ENCODE measurements around the gene POU6F2. TPM values are rescaled to one million over a fixed set of nuclear protein-coding genes. Genes with fewer than 3 reads are reported as not detected.

The POU6F2 gene
- total RNA-seq, 1 donor from 2014 or later: 1.1 TPM

DNA sequence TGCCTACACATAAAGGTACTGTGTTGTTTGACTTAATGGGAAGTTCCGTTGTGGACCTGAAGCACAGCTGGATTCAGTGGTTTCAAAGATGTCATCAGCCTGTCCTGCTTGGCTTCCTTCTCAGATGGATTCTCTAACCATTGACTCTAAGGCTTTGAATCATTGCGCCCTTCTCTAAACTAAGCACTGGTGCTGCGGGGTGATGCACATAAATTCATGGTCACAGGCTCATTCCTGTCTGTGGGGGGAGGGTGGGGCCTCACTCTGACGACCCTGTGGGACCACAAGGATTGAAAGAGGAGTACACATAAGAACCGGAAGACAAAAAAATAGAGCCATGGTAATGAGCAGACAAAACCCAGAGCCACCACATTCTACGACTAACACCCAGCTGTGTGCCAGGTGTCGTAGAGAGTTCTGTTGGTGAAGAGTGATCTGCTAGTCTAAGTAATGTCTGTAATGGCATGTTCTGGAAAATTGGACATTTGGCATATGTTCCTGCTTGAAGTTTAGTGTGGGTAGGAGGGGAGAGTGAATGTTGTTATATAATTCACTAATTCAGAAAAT is 491.2 kb downstream of the POU6F2 start:
- H3K4me1 Mint-ChIP-seq (ENCODE audit: unreplicated experiment): peaks cover 4% of the 10 kb centered on the region
- DNase-seq (ENCODE audit: low spot score): no peak
- H3K4me3 Mint-ChIP-seq (ENCODE audit: unreplicated experiment): no peak overlapping the region
- no peak for TF ChIP-seq CTCF (IDR thresholded peaks at IDR 0.05; ENCODE audit: unreplicated experiment)
- no peaks in the 10 kb centered on the region for H3K36me3 Mint-ChIP-seq (ENCODE audit: low read depth, unreplicated experiment)
- no peak overlapping the region for H3K27ac Mint-ChIP-seq (ENCODE audit: unreplicated experiment)
- H3K27me3 Mint-ChIP-seq (ENCODE audit: unreplicated experiment): peaks cover 3% of the 10 kb centered on the region
- no peaks in the 10 kb centered on the region for H3K9me3 Mint-ChIP-seq (ENCODE audit: unreplicated experiment)

DNA sequence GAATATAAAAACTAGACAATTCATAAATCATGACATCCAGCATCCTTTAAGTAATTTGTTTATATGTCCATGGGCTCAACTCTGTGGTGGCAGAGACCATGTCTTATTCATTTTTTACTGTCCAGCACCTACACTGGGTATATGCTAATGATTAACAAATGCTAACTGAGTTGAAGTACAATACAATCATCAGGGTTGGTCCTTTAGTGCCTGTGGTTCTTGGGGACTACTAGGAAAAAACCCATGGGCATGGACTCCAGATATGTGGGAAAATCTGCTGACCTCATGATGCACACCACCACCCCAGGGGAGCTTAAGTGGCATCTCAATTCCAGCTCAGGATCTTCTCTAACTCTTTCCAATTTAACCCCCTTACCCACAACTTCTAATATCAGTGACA is 503.2 kb downstream of the POU6F2 start:
- no peak for DNase-seq (ENCODE audit: low spot score)
- Mint-ChIP-seq H3K27me3 (ENCODE audit: unreplicated experiment) (no peaks in the 10 kb centered on the region), H3K4me3 (ENCODE audit: unreplicated experiment) (no peak overlapping the region), H3K36me3 (ENCODE audit: low read depth, unreplicated experiment) (no peaks in the 10 kb centered on the region), H3K9me3 (ENCODE audit: unreplicated experiment) (no peaks in the 10 kb centered on the region), H3K4me1 (ENCODE audit: unreplicated experiment) (no peaks in the 10 kb centered on the region), H3K27ac (ENCODE audit: unreplicated experiment) (no peak overlapping the region)
- TF ChIP-seq CTCF (IDR thresholded peaks at IDR 0.05; ENCODE audit: unreplicated experiment): no peak

- H3K36me3 Mint-ChIP-seq (ENCODE audit: low read depth, unreplicated experiment): no peaks in the 10 kb centered on the region
- TF ChIP-seq CTCF (IDR thresholded peaks at IDR 0.05; ENCODE audit: unreplicated experiment): no peak
- no peak for DNase-seq (ENCODE audit: low spot score)
- no peak overlapping the region for H3K27ac Mint-ChIP-seq (ENCODE audit: unreplicated experiment)
- peaks cover 3% of the 10 kb centered on the region for H3K27me3 Mint-ChIP-seq (ENCODE audit: unreplicated experiment)
- no peak overlapping the region for H3K4me3 Mint-ChIP-seq (ENCODE audit: unreplicated experiment)
- H3K4me1 Mint-ChIP-seq (ENCODE audit: unreplicated experiment): no peaks in the 10 kb centered on the region
- no peaks in the 10 kb centered on the region for H3K9me3 Mint-ChIP-seq (ENCODE audit: unreplicated experiment)
Observed at GRCh38 chr7:39488467-39489393, 511.0 kb downstream of the POU6F2 start.

DNA sequence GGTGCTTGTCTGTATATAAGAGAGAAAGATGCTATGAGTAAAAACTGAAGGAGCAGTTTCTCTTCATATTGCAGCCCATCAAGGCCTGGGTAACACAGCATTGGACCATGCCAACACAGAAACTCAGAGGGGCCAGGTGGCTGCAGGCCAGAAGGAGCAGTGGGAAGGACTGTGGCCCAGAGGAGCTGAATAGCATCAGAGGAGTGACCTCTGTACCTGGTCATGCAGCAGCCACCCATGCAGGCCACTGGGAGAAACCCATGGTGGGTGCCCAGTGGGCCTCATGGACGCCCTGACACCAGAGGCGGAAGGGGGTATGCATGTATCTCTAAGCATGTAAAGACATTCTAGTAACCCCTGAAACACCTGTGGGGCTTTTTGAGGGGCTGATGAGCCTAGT is 512.6 kb downstream of the POU6F2 start:
- Mint-ChIP-seq H3K4me3 (ENCODE audit: unreplicated experiment) (no peak overlapping the region), H3K27me3 (ENCODE audit: unreplicated experiment) (peaks cover 3% of the 10 kb centered on the region), H3K36me3 (ENCODE audit: low read depth, unreplicated experiment) (no peaks in the 10 kb centered on the region), H3K4me1 (ENCODE audit: unreplicated experiment) (no peaks in the 10 kb centered on the region), H3K9me3 (ENCODE audit: unreplicated experiment) (no peaks in the 10 kb centered on the region), H3K27ac (ENCODE audit: unreplicated experiment) (no peak overlapping the region)
- no peak for DNase-seq (ENCODE audit: low spot score)
- no peak for TF ChIP-seq CTCF (IDR thresholded peaks at IDR 0.05; ENCODE audit: unreplicated experiment)

GRCh38 chr7:39493934-39494333 is 516.2 kb downstream of the POU6F2 start:
- TF ChIP-seq CTCF (IDR thresholded peaks at IDR 0.05; ENCODE audit: unreplicated experiment): no peak
- H3K27ac Mint-ChIP-seq (ENCODE audit: unreplicated experiment): no peak overlapping the region

More at GRCh38 chr7:39493934-39494333, 516.2 kb downstream of the POU6F2 start:
- H3K4me1 Mint-ChIP-seq (ENCODE audit: unreplicated experiment): no peaks in the 10 kb centered on the region
- H3K9me3 Mint-ChIP-seq (ENCODE audit: unreplicated experiment): no peaks in the 10 kb centered on the region
- DNase-seq (ENCODE audit: low spot score): no peak
- H3K36me3 Mint-ChIP-seq (ENCODE audit: low read depth, unreplicated experiment): no peaks in the 10 kb centered on the region
- H3K4me3 Mint-ChIP-seq (ENCODE audit: unreplicated experiment): no peak overlapping the region
- H3K27me3 Mint-ChIP-seq (ENCODE audit: unreplicated experiment): peaks cover 1% of the 10 kb centered on the region
